HG03520 (cell line): ENCODE results near the gene CYSRT1.

Experiments
- ATAC-seq: cut with Tn5 transposase; IDR thresholded peaks from one replicate; pipeline ENCODE4 v1.9.1; 2021; ENCODE audit warnings: mild to moderate bottlenecking, moderate library complexity; ENCODE audit not compliant: unreplicated experiment

Gene CYSRT1, protein sequence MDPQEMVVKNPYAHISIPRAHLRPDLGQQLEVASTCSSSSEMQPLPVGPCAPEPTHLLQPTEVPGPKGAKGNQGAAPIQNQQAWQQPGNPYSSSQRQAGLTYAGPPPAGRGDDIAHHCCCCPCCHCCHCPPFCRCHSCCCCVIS

DNA sequence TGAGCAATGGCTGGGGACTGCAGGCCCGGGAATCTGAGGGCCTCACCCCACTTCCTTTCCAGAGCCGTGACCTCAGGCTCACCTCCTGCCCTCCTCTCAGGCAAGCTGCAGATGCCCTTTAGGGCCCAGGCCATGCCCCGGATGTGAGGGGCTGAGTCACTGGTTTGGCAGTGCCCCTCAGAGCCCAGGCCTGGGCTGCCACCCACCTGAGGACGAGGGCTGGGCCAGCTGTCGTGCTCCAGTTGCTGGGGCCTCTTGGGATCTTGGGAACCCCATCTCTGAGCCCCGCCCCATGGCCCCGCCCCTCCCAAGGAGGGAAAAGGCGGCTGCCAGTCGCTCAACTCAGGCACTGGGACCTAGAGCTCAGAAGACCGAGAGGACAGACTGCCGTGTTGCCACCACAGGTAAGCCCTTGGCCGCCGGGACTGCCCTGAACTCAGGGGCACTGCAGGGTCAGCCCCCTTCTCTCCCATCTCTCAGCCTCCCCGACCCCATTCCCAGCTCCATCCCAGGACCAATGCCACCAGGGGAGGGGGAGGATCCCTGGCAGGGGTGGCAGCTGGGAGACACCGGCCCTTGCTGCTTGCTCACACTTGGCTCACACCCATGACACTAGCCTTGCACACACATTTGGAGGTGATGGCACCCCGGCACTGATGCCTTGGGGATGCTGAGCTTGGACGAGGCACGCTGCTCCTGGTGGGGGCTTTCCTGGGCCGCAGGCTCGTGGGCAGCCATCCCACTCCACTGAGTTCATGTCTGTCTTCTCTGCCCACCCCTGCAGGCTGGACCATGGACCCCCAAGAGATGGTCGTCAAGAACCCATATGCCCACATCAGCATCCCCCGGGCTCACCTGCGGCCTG is at the start of gene CYSRT1:
CYSRT1 (plus strand) TSS at position 345 of the 865 bp plus-strand sequence; CDS start at position 793, 448 bp downstream.
- no peak for ATAC-seq

DNA sequence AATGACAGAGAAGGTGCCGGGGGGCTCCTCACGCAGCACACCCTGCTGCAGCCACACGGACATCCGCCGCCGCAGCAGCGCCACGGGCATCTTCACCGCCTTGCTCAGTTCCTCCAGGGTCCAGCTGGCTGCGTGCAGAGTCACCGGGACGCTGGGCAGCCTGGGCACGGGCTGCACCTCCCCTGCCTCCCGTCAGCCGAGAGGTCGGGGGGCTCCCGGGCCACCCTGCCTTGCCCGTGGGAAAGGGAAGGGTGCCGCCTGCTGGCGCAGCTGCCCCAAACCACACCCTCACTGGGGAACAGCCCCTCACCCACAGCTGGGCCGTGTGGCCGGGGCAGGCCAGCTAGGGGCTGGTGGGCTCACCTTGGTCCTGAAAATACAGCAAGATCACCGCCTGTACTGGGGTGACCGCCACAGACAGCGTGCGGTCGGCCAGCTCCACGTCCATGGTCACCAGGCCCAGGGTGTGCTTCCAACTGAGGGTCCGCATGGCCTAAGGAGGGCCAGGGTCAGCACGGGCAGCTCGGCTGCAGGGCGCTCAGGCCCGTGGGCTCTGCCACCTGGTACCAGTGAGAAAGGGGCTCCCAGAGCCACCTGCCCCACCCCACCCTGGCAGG is 49.5 kb upstream of the CYSRT1 start:
- ATAC-seq: no peak

DNA sequence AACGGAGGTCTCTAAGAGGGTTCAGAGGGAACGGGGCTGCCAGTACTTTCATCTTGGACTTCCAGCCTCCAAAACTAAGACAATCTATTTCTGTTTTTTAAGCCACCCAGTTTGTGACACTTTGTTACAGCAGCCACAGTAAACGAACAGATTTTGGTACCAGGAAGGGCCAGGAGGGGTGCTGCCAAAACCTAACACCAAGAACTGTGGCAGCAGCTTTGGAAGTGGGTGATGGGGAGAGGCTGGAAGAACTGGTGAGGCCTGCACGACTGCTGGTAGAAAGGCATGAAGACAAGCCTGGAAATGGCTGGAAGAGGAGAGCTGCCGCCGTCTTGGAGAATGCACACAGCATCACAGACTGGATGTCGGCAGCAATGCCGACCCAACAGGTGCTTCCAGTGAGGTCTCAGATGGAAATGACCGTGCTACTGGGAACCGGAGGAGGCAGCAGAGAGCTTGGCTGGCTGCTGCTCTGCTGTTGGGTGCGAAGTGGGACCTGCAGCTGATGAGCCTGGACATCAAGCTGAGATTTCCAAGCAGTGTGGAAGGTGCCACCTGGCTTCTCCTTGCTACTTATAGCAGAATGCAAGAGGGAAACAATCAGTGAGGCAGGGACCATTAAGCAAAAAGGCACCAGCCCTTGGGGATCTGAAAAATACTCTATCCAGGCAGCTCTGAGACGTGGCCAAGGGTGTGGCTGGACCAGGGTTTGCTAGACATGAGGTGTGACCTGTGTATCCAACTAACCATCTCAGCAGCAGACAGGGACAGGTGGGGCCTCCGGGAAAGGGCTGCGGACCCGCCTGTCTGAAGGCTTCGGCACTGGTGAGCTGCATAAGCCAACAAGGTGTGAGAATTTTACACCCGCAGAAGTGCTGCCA is 48.4 kb upstream of the CYSRT1 start:
- ATAC-seq: no peak

DNA sequence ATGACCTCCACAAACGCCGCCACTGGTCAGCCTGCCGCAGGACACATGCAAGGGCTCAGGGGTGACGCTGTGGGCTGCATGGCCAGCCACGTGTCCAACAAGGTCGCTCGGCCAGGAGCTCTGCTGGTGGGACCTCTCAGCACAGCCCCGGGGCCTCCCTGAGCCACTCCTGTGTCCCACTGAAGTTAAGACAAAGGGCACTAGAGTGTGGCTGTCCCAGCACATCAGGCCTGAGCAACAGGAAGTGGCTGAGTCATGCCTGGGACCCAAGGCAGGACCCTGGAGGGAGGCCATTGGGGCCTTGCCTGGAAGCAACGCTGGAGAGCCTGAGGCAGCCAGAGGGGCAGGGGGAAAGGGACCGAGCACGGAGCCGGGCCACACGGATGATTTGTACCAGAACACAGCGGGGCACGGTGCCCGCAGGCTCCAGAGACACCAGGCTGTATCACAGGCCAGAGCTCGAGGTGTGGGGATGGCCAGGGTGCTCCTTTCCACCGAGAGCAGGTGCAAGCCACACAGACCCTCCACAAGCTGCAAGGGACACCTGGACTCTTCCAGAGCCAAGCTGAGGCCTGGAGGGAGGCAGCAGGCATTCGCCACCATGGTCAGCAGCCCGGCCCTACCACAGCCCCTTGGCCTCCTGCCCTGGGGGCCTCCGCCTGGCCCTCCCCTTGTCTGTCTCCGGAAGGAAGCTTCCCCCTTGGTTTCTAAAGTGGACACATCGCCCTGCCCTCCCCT is 46.6 kb upstream of the CYSRT1 start:
- ATAC-seq: no peak

DNA sequence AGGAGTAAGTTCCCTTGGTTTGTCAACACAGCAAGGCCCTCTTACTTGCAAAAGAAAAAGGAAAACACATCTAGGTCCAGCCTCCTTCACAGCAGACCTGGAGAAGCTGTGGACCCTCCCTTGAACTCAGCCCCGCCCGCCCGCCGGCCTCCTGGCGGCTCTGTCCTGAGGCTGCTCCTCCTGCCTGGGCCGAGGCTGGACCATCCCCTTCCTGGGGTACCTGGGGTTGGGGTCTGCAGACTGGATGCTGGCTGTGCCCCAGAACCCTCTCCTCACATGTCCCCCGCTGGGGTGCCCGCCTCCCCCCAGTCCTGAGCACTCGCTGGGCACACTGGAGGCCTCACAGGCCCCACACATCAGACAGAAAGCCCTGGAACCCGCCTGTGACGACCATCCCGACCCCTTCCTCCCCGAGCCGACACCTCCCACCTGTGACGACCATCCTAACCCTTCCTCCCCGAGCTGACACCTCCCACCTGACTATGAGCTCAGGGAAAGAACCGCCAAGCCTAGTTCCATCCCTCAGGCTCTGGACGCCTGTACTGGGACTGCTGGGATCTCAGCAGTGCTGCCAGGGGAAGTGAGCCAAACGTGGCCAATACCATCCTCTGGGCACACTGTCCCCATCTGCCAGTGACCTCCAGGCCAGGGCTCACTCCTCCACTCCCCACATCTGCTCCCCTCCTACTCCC is 45.9 kb upstream of the CYSRT1 start:
- no peak for ATAC-seq

DNA sequence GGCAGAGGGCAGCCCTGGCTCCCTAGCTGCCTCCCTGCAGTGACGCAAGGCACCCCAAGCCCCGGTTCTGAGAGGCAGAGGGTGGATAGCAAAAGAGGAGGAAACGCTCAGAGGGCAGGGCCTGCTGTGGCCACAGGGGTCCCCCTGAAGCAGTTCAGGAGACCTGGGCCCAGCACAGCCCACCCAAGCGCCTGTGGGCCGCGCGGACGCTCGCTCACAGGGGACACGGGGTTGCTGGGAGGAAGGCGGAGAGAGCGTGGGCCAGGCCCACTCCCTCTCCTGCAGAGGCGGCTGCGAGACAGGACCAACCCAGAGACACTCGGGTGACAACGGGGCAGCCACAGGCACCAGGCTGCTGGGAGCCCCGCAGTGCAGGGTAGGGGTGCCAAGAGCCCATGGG is 45.2 kb upstream of the CYSRT1 start:
- ATAC-seq: no peak

DNA sequence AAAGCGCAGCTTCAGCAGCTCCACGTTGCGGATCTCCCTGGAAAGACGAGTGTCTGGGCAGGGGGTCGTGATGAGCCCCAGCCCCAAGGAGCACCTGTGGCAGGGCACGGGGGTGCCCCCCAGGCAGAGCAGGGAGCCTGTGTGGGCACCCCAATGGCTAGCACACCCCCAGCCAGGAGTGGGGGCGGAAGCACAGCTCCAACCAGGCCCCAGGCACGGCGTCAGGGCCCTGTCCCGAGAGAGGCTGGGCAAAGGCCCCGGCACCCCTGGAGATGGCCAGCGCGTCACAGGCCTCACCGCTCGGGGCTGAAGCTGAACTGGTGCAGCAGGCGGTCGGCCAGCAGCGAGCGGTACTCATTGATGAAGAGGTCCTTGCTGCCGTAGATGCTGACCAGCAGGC is 44.5 kb upstream of the CYSRT1 start:
- ATAC-seq: no peak

DNA sequence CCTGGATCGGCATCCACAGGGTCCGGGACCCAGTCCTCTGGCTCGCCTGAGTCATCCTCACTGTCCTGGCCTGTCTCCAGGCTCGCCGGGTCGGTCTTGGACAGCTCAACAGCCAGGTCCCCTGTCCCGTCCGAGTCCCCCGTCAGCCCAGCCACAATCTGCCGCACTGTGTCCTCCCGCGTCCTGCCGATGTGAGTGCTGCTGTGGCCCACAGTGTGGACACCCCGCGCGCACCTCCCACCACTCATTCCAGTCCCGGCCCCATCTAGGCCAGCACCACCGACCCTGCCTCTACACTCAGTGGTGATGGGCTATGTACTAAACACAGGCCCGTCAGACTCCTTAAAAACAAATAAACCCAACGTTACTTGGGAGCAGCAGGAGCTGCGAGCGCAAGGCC is 43.3 kb upstream of the CYSRT1 start:
- ATAC-seq: no peak

DNA sequence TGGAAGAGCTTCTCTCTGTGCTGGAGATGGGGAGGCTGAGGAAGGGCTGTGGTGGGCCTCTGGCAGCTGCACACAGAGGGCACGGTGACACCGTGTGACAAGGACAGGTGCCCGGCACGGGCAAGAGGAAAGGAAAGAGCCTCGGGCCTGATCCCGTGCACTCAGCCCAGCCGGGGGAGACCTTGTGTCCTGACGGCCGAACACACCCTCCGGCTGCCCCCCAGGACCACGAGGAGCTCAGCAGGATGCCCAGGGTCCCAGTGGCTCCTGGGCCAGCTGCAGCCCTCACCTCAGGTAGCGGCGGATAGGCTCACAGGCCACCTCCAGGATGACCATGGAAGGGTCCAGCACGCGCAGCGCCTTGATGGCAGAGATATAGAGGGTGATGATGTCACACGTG is 42.1 kb upstream of the CYSRT1 start:
- ATAC-seq: no peak

DNA sequence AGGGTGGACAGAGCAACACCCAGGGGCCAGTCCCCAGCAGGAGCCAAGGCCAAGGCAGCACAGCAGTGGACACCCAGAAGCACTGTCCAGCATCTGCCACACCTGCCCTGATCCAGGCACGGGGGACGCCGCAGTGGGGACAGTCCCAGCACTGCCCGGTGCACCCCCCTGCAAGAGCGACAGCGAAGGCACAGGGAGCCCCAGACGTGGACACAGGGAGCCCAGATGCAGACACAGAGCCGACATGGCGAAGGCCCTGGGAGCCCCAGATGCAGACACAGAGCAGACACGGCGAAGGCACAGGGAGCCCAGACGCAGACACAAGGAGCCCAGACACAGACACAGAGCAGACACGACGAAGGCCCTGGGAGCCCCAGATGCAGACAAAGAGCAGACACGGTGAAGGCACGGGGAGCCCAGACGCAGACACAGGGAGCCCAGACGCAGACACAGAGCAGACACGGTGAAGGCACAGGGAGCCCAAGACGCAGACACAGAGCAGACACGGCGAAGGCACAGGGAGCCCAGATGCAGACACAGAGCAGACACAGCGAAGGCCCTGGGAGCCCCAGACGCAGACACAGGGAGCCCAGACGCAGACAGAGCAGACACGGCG is 40.9 kb upstream of the CYSRT1 start:
- no peak for ATAC-seq

DNA sequence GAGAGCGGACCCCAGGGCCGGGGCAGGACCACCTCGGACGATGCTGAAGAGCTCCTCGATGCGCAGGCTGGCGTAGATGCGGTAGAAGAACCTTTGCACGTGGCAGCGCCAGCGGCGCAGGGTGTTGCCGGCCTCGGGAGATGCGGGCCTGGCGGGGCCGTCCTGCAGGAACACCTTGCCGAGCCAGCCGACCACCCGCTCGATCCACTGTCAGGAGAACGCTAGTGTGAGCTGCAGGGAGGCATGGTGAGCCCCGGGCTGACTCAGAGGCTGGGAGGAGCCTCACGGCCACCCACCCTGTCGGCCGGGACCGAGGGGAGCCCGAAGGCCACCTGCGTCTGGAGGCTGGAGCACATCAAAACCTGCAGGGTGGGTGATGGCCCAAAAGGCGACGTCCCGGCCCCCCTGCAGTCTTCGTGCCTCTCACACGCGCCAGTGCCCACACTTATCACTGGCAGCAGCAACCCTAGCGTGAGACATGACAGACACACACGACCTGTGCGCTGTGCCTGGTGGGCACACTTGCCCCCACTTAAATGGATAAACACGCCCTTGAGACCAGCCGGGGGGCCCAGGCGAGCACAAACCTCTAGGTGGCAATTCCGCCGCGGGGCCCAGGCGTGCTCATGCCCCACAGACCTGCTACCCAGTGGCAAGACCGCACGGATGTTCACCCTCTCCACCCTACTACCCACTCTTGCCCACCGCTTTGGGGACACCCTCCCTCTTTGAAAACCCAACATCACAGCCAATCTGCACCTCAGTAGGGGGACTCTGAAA is 39.9 kb upstream of the CYSRT1 start:
- ATAC-seq: no peak

DNA sequence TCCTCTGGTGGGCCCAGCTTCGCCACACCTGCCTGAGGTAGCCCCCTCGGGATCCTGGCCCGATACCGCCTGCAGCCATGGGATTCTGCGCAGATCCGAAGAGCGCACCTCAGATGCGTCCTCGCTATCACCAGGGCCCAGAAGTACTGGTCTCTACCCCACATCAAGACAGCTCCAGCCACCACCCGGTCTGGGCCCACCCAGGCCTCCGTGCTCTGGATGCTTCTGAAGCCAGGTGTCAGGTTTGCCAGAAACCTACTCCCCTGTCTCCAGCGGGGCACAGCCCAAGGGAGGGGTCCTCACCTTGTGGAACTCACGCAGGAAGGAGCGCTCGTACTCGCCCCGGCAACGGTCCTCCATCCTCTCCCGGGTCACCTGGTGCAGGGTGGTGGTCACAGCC is 39.1 kb upstream of the CYSRT1 start:
- ATAC-seq: no peak

DNA sequence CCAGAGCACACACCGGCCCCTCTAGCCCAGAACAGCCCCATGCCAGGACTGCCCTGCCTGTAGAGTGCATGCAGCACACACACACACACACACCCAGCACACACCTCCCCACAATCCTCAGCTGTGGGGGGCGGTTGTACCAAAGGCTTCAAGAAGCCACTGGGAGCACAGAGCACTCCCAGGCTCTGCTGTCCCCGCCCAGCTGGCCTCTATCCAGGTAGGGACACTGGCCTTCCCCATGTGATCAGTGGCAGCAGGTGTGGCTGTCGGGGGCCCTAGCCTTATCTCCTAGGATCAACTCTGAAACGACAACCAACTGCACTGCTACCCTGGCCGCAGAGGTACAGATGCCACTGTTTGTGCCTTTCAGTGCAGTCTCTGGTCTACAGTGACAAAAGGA is 38.6 kb upstream of the CYSRT1 start:
- no peak for ATAC-seq

DNA sequence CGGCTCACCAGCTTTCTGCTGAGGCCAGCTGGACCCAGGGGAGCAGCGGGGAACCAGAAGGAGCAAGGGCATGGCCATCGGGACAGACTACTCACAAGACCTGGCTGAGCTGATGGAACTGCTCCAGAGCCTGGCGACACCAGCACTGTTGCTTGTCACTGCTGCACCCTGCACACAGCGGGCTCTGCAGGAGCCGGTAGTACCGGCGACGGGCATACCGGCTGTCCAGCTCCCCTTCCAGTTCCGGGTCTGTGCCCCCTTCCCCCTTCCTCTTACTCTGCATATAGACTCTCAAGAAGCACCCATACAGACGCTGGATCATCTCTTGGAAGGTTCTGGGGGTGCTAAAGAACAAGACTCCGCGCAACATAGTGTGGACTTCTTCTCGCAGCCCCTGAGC is 37.6 kb upstream of the CYSRT1 start:
- ATAC-seq: no peak

DNA sequence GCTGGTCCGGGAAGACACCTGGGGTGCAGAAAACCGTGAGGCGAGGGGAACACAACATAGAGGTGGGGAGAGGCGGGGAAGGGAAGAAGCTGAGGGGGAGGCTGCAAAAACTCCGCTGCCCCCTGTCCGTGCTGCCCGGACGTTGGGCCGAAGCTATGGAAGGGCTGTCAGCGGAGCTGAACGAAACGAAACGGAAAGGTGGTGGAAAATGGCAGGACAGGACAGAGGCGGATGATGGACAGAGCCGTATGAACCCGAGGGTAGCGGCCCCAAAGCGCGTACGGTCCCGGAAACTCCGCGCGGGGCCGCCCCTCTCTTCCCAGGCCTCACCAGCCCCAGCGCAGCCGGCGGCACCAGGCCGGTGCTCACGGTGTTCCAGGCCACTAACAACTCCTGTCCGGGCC is 36.9 kb upstream of the CYSRT1 start:
- ATAC-seq: no peak

DNA sequence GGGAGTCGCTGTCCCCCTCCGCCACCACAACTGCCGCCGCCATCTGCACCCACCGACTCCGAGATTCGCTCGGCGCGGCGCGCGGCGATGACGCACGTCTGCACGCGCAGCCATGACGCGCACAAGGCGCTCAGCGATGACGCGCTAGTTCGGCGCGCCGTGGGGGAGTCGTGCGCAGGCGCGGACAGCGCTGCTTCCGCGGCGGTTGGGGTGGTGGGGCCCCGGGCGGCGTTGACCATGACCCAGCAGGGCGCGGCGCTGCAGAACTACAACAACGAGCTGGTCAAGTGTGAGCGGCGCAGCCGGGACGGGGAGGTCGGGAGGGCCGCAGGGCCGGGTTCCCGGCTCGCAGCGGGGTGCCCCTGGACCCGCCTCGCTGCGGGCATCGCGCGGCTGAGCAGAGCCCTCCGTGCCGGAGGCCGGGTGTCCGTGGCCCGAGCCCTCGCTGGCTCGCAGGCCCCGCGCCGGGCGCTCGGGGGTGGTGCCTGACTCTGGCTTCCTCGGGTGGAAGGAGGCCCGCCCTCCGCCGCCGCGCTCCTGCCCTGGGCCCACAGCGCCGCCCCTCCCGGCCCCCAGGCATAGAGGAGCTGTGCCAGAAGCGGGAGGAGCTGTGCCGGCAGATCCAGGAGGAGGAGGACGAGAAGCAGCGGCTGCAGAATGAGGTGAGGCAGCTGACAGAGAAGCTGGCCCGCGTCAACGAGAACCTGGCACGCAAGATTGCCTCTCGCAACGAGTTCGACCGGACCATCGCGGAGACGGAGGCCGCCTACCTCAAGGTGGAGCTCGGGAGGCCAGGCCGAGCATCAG is 36.3 kb upstream of the CYSRT1 start, which contains the start of the genes ANAPC2 and SSNA1:
ANAPC2 (minus strand) TSS at position 71 of the 807 bp plus-strand sequence; CDS start at position 43, 28 bp downstream.
SSNA1 (plus strand) TSS at position 187 of the 807 bp plus-strand sequence; CDS start at position 238, 51 bp downstream.
- ATAC-seq: peak; percentile 76
